Occipital lobe (tissue), 2 donors: ENCODE measurements around the gene BBOX1. TPM values are rescaled to one million over a fixed set of nuclear protein-coding genes. Genes with fewer than 3 reads are reported as not detected.
"Not testable (repeated sequence)": the region's sequence is repeated elsewhere in the genome, so short reads cannot be mapped to it uniquely, and the experiment has no call there.

Source experiments
- DNase-seq: peaks from one replicate; lab custom pipeline; 2025; lab: John Stamatoyannopoulos, UW
- total RNA-seq: library from RNA; depleted of rRNA; stranded (reverse); fragments of >200 nt; gene quantifications from one replicate; pipeline ENCODE4 v1.2.3, GENCODE V29; 2014

Gene BBOX1, protein sequence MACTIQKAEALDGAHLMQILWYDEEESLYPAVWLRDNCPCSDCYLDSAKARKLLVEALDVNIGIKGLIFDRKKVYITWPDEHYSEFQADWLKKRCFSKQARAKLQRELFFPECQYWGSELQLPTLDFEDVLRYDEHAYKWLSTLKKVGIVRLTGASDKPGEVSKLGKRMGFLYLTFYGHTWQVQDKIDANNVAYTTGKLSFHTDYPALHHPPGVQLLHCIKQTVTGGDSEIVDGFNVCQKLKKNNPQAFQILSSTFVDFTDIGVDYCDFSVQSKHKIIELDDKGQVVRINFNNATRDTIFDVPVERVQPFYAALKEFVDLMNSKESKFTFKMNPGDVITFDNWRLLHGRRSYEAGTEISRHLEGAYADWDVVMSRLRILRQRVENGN
- total RNA-seq = 4.1 TPM

- DNase-seq = no peak
Measured at GRCh38 chr11:27040302-27041115, at the start of gene BBOX1. Gene BBOX1, plus strand, starts transcription at chr11:27040815. Its CDS starts 14,616 bp downstream, at chr11:27055431.

DNA sequence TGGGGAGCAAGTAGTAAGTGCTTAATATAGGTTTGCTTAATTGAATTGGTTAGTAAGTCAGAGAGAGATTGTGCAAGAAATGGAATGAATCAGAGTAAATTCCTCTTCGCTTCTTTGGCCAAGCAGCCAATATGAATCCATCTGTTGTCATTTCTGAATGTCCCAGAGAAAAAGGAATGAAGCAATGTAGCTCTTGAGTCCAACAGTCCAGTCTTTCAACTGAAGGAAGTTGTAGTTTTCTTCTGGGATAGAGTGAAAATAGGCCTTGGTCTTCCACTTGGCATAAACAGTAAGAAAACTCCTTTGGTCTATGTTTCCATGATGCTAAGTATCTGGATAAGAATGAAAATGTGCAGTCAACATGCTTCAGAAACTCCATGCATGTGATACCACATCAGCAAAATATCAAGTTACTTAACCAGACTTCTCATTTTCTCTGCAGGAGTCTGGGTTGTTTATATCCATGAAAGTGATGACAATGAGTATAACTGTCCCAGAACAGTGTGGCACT is 48.5 kb upstream of the BBOX1 start:
- DNase-seq = no peak

DNA sequence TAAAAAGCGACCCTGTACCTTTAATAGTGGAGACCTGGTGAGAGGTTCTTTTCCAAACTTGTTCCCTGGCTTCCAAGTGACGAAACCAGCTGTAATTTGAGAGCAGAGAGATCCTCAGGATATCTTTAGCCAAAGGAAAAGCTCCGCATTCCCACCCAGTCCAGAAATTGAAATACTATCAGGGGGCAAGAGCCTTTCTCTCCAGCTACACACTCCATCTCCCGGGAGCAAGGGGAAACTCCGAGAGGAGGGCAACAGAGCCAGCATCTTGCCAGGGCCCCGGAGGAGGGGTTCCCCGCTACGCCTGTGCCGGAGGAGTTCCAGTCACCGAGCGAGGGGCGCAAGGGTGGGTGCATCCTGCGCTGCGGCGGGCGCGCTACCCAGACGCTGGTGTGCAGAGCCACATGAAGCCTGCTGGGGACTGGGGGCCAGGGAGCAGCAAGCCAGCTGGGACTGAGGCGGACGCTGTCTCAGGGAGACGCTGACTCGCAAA is 46.6 kb upstream of the BBOX1 start, which contains the start of gene FIBIN:
FIBIN (plus strand) TSS at position 148 of the 493 bp plus-strand sequence. CDS start 415 bp downstream, outside the sequence.
- DNase-seq = no peak

DNA sequence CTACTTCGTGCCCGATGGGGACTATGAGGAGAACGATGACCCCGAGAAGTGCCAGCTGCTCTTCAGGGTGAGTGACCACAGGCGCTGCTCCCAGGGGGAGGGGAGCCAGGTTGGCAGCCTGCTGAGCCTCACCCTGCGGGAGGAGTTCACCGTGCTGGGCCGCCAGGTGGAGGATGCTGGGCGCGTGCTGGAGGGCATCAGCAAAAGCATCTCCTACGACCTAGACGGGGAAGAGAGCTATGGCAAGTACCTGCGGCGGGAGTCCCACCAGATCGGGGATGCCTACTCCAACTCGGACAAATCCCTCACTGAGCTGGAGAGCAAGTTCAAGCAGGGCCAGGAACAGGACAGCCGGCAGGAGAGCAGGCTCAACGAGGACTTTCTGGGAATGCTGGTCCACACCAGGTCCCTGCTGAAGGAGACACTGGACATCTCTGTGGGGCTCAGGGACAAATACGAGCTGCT is 46.0 kb upstream of the BBOX1 start:
- no peak for DNase-seq

DNA sequence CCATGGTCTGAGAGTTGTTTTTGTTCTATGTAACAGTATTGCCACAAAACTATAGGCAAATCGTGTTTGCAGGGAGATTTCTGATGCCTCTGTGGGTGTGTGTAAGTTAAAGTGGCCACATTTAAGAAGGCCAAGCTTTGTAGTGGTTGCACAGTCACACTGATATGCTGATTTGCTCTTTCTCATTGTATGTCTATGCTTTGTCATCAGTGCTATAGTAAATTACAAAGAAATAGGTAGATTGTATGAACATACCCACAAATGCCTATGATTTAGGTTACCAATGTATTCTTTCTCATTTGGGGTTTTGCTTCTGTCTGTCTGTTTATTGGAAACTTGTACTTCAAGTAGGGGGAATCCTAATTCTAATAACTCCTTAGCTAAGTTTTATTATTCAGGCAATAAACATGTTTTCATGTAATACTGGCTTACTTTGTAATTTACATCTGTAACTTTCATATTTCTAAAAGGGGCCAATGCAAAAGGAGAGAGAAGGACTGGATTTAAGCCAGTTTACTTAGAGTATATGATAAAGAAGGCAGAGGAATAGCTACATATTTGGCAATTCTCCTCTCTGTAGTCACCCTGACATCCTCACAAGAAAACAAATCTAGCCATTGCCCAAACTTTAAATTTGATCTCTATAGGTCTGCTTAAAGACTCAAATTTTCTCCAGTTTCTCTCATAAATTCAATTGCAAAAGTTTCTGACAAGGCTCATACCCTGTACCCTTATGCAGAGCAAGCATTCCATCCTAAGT is 44.7 kb upstream of the BBOX1 start:
- DNase-seq = no peak

DNA sequence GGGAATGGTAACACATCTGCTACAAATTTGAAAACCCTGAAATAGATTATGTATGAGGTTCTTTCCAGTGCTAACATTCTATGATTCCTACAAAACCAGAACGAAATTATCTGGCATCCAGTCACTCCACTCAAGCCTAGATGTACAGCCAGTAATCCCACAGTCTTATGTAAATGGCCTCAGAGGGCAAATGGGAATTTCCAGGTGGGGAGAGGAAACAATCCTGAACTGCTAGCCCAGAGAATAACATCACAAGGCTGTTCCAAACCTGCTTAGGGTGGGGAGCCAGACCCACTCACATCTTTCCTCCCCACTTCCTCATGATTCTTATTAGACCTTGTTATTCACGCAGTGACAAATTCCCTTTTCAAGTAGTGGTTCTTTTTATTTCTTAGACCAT is 43.2 kb upstream of the BBOX1 start:
- DNase-seq = no peak

DNA sequence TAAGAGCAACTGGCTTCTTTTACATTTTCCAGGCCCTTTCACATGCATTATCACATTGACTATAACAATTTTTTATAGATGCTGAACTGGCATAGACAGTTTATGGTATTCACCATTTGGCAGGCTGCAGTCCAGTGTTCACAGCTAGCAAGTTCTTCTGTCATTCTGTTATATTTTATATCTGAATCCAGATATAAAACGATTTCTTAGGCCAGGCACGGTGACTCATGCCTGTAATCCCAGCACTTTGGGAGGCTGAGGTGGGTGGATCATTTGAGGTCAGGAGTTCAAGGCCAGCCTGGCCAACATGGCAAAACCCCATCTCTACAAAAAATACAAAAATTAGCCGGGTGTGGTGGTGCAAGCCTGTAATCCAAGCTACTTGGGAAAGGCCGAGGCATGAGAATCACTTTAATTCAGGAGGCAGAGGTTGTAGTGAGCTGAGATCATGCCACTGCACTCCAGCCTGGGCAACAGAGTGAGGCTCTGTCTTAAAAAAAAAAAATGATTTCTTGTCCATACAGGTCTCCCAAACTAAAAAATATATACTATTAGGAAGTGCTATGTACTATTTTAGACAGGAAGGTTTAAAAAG is 39.4 kb upstream of the BBOX1 start:
- DNase-seq = not testable (repeated sequence)

DNA sequence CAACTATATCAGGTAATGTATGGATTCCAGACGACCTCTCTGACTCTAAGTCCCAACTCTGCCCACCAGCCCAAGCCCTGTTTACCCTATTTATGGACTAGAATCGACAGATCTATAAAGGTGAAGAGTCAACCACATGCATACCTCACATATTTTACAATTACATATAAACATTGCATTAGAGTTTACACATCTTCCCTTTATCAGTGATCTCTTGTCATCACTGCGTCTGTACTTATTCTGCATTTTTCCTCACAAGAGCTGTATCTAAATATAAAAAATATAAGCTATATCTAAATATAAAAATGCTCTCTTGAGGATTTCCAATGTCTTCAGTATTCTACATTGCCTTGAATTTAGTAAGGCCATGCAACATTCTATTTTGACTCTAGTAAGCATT is 38.2 kb upstream of the BBOX1 start:
- no peak for DNase-seq

DNA sequence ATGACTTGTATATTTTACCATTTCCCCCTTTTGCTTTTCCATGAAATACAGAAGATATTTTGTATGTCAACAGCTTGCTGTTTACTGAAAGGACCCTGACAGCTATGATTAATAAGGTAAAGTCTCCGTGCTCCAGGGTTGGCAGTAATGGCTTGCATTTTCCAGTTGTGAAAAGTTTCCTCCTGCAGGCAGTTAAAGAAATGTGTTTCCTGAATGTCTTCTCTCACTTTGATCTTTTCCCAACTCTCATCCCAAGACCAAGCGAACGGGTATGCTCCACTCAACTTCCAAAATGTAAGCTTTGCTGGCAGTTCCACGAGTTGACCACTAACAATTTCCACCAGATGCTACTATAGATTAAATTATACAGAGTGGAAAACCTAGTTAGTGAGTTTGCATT is 37.8 kb upstream of the BBOX1 start:
- DNase-seq = no peak

- no peak for DNase-seq
Measured at GRCh38 chr11:27004103-27004502, 36.5 kb upstream of the BBOX1 start.

DNA sequence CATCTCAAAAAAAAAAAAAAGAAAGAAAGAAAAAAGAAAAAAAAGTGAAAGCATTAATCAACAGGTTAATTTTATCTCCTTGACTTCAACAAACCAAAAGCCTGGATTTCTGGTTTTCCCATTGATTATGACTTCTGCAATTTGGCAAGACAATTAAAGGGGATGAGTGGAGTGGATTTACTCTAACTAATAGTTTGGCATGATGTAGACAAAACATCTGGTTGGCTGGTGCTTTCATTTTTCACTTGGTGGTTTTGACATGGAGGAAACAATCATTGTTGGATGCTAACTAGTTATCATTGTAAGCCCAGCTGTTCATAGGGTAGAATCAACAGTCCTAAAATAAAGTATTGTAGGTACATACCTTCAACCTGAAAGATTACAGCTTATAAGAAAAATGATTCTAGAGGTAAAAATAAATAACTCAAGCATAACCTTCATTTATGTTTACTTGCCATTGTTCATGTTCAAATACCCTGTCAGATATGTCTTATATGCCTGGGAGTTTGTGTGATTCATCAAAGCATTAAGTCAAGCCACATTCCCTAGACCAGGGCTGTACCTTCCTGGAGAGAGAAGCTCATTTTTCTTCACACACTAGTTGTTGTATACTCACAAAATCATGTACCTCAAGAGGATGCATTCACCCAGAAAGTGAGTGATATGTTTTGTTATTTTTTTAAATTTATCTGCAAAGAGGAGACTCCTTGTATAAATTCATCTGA is 31.6 kb upstream of the BBOX1 start:
- no peak for DNase-seq

DNA sequence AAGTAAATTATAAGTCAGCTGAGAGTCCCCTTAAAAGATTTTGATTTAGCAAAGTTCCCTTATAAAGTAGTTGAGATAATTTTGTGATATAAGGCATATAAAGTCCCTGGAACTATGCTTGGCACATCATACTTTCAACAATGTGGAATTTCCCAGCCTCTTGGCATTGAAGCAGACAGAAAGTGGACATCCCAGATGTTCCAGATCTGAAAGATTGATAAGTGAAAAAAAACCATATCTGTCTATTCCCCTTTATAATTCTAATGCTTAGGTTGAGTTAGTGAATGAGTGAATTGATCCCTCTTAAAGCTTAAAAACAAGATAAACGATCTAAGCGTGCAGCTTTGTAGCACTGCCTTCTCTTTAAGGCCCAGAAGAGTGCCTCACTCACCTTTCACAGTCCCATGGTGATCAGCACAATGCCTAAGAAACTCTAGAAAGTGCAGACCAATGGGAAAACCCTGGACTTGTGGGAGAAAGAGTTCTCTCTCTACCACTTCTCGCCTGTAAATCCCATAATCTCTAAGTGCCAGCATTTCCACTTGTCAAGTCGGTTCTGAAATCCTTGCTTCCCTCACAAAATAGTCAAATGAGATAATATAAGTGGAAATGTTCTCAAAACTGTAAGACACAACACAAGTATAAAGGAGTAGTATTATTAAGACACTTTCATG is 28.9 kb upstream of the BBOX1 start:
- DNase-seq = no peak

GRCh38 chr11:27012234-27012921 is 28.2 kb upstream of the BBOX1 start:
- DNase-seq = no peak

- DNase-seq = no peak
Measured at GRCh38 chr11:27013781-27014361, 26.7 kb upstream of the BBOX1 start.

DNA sequence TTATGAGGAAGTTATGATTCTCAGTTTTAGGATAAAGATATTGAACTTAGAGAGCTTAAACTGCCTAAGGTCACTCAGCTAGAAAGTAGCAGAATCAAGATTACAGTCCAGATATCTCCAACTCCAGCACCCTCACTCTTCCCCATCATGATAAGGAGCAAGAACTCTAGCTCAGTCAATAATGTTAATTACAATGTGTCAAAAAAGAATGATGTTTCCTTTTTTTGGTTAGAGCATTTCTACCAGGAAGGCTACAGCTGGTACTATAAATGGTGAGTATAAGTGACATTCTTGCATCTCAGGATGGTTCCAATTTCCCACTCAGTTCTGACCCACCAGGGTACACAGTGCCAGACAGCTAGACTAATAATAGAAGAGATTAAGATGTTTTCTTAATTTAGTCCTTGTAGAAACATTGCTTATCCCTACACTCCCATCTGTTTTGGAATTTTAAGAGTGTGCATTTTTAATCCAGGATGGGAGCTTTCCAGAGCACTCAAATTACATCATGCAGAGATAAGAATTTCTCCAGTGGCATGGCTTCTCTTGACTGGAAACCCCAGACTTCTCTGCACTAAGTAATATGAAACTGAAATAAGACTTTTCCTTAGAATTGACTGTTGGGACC is 21.6 kb upstream of the BBOX1 start:
- no peak for DNase-seq

- DNase-seq = no peak
Measured at GRCh38 chr11:27020751-27021150, 19.9 kb upstream of the BBOX1 start.

- DNase-seq = no peak
Measured at GRCh38 chr11:27022659-27023251, 17.9 kb upstream of the BBOX1 start.

DNA sequence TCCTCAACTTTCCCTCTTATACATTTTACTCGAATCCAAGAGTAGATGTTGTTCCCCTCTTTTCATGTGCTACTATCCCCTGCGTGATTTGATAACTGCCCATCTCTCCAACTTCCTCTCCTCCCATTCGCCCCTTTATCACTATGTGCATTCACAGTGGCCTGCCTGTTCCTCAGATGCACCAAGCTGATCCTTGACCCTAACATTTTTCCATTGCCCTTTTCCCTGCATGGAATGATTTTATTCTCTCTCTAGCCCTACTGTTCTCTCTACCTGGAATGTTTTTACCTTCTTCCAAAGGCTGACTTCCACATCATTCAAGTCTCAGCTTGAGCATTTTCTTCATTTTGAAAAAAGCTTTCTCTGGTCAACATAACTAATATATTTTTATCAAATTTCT is 15.8 kb upstream of the BBOX1 start:
- DNase-seq = no peak
